HepG2 (cell line): ENCODE results near the gene TSPAN9. TPM values are rescaled to one million over a fixed set of nuclear protein-coding genes. Genes with fewer than 3 reads are reported as not detected.

Experiments
- ATAC-seq: fragments of 200-7000 bp; cut with Tn5 transposase; 3 replicates; pipeline ENCODE4 v1.9.1; 2020; ENCODE audit warnings: mild to moderate bottlenecking, moderate library complexity
- BruUV-seq: library from RNA; stranded (reverse); fragments of 400-500 nt; replicated peaks from 2 replicates; lab custom pipeline; 2021; lab: Mats Ljungman, UMichigan
- CTCF ChIA-PET: fragments of 300-600 bp; formaldehyde crosslinking; extraction: SDS; loops from one replicate; lab custom pipeline; 2021; ENCODE audit warnings: low total read pairs, inconsistent platforms, low intra/inter-chr PET ratio; lab: Yijun Ruan, JAX
- POLR2A ChIA-PET: fragments of 350-600 bp; sonication (Branson Sonifier 250); formaldehyde crosslinking; loops from one replicate; lab custom pipeline; 2020; ENCODE audit warnings: antibody characterized with exemption, inconsistent platforms; lab: Yijun Ruan, JAX
- DNase-seq: peaks from one replicate; pipeline ENCODE4 v3.0.0-alpha.2; 2015; ENCODE audit warnings: low spot score
- FAIRE-seq: peaks from 3 replicates; lab custom pipeline; 2011; peaks lifted over from hg19 to GRCh38; lab: Jason Lieb, UNC
- H2AFZ ChIP-seq: one replicate; pipeline ENCODE4 v1.6.1; 2011; ENCODE audit warnings: low read length, inconsistent platforms
- H3K27ac ChIP-seq: fragments of 300-600 bp; 3 replicates; pipeline ENCODE4 v1.8.0; 2011; ENCODE audit warnings: mixed run types, mild to moderate bottlenecking, mixed read lengths, low read length, inconsistent platforms; ENCODE audit not compliant: insufficient read depth; ENCODE audit errors: extremely low read length
- H3K27me3 ChIP-seq, 2 experiments: fragments of 200-600 bp in 1 of 2; 2 replicates in 1 of 2; 3 replicates in 1 of 2; pipeline versions ENCODE4 v1.6.0 to v1.8.0; 2011; ENCODE audit warnings: low read length in 2 of 2, mild to moderate bottlenecking in 2 of 2, moderate library complexity in 2 of 2, inconsistent platforms in 1 of 2; ENCODE audit not compliant: insufficient read depth in 2 of 2, control insufficient read depth in 1 of 2
- H3K36me3 ChIP-seq, 2 experiments: fragments of 200-600 bp in 1 of 2; replicated peaks in 1 of 2; 2 replicates in 1 of 2; 3 replicates in 1 of 2; pipeline versions ENCODE4 v1.5.1 to v1.8.0; 2011; ENCODE audit warnings: low read length in 2 of 2, inconsistent platforms in 1 of 2; ENCODE audit not compliant: insufficient read depth in 2 of 2, control insufficient read depth in 1 of 2
- H3K4me1 ChIP-seq: 2 replicates; pipeline ENCODE4 v1.5.1; 2012; ENCODE audit warnings: low read length, inconsistent platforms; ENCODE audit not compliant: insufficient read depth
- H3K4me2 ChIP-seq: 2 replicates; pipeline ENCODE4 v1.6.0; 2011; ENCODE audit warnings: low read depth, low read length, inconsistent platforms
- H3K4me3 ChIP-seq, 3 experiments: fragments of 200-600 bp in 1 of 3; sonication (generic), shearing (Covaris generic) in 1 of 3; replicated peaks in 1 of 3; 2 replicates each; pipeline ENCODE4 v1.5.1; 2011 to 2016; ENCODE audit warnings: low read length in 3 of 3, inconsistent platforms in 2 of 3, low read depth in 2 of 3, mild to moderate bottlenecking in 2 of 3, control low read depth in 1 of 3, mixed read lengths in 1 of 3; ENCODE audit not compliant: insufficient read depth in 1 of 3
- H3K79me2 ChIP-seq: one replicate; pipeline ENCODE4 v1.6.1; 2011; ENCODE audit warnings: low read length, inconsistent platforms; ENCODE audit not compliant: insufficient read depth
- H3K9ac ChIP-seq: 2 replicates; pipeline ENCODE4 v1.6.0; 2011; ENCODE audit warnings: mild to moderate bottlenecking, low read depth, low read length, inconsistent platforms; ENCODE audit not compliant: insufficient read depth
- H3K9me3 ChIP-seq: 2 replicates; pipeline ENCODE4 v1.5.1; 2012; ENCODE audit warnings: mild to moderate bottlenecking, low read length
- H4K20me1 ChIP-seq: 2 replicates; pipeline ENCODE4 v1.6.0; 2011; ENCODE audit warnings: inconsistent platforms, mild to moderate bottlenecking, low read length, moderate library complexity; ENCODE audit not compliant: insufficient read depth
- DNMT1 ChIP-seq: sonication (generic); formaldehyde crosslinking; IDR thresholded peaks from 2 replicates; pipeline ENCODE4 v1.5.1; 2020; ENCODE audit warnings: mild to moderate bottlenecking, missing genetic modification reagents
- DR1 ChIP-seq: sonication (generic); formaldehyde crosslinking; IDR thresholded peaks from 2 replicates; pipeline ENCODE4 v1.8.0; 2021; ENCODE audit warnings: mild to moderate bottlenecking, missing genetic modification reagents, inconsistent platforms
- REST ChIP-seq, 2 experiments: IDR thresholded peaks; 2 replicates each; pipeline ENCODE4 v1.6.1; 2011 to 2012; ENCODE audit warnings: low read length in 2 of 2, borderline replicate concordance in 1 of 2, low read depth in 1 of 2, mild to moderate bottlenecking in 1 of 2, moderate library complexity in 1 of 2
- SATB2 ChIP-seq: sonication (generic); formaldehyde crosslinking; IDR thresholded peaks from 2 replicates; pipeline ENCODE4 v1.5.0; 2020; ENCODE audit warnings: missing genetic modification reagents
- ZIK1 ChIP-seq: sonication (generic); formaldehyde crosslinking; IDR thresholded peaks from 2 replicates; pipeline ENCODE4 v1.5.0; 2020; ENCODE audit warnings: mild to moderate bottlenecking, low read depth, missing genetic modification reagents, borderline replicate concordance
- ZNF263 ChIP-seq: sonication (generic); formaldehyde crosslinking; IDR thresholded peaks from 2 replicates; pipeline ENCODE4 v1.4.0; 2020; ENCODE audit warnings: missing genetic modification reagents
- ZNF274 ChIP-seq: sonication (generic); formaldehyde crosslinking; IDR thresholded peaks from 2 replicates; pipeline ENCODE4 v1.5.1; 2020; ENCODE audit warnings: mild to moderate bottlenecking, missing genetic modification reagents
- ZNF318 ChIP-seq: sonication (generic); formaldehyde crosslinking; IDR thresholded peaks from 2 replicates; pipeline ENCODE4 v1.4.0; 2020; ENCODE audit warnings: mild to moderate bottlenecking, missing genetic modification reagents
- ZNF335 ChIP-seq: sonication (generic); formaldehyde crosslinking; IDR thresholded peaks from 2 replicates; pipeline ENCODE4 v1.4.0; 2020; ENCODE audit warnings: missing genetic modification reagents
- ZNF724P ChIP-seq: sonication (generic); formaldehyde crosslinking; IDR thresholded peaks from 2 replicates; pipeline ENCODE4 v1.8.0; 2022; ENCODE audit warnings: missing genetic modification reagents, borderline replicate concordance
- WGBS: methylation state at CpG from one replicate; pipeline ENCODE4 v1.1.6; 2017; ENCODE audit warnings: low lambda C conversion rate; 5-methylcytosine and 5-hydroxymethylcytosine counted together
- in situ Hi-C: cut with HindIII; loops from 2 replicates; pipeline ENCODE4 v1.10.0; 2017; ENCODE audit warnings: low pct_unique_long_range_greater_than_20kb; ENCODE audit not compliant: extremely low pct_ligation_motif_present
- intact Hi-C: fragments of 100-400 bp; cut with micrococcal nuclease; formaldehyde crosslinking; loops from one replicate; pipeline ENCODE4 v1.10.0; 2022; ENCODE audit not compliant: unreplicated experiment
- polyA plus RNA-seq, 8 experiments: library from polyadenylated mRNA; depleted of rRNA in 3 of 8; stranded (reverse) in 7 of 8; unstranded in 1 of 8; fragments of >200 nt; fragmentation: Illumina TruSeq in 4 of 8; extraction: Trizol in 4 of 8; gene quantifications; 2 replicates each; pipeline versions ENCODE4 v1.2.1 to v1.2.3, GENCODE V29; 2011 to 2016; ENCODE audit warnings: low read depth in 4 of 8, missing spikeins in 1 of 8, mixed read lengths in 1 of 8; ENCODE audit not compliant: insufficient read depth in 1 of 8
- total RNA-seq, 5 experiments: library from RNA; depleted of rRNA; stranded (reverse); fragments of >200 nt; fragmentation: Illumina TruSeq; extraction: Trizol; gene quantifications; 2 replicates each; pipeline ENCODE4 v1.2.3, GENCODE V29; 2016; ENCODE audit warnings: low read depth in 1 of 5
- TF ChIP-seq, protein P1 (sequence below): sonication (generic); formaldehyde crosslinking; IDR thresholded peaks from 2 replicates; pipeline ENCODE4 v1.4.0; 2020; ENCODE audit warnings: missing genetic modification reagents

The TSPAN9 gene
- total and polyA plus RNA-seq, 2 of the 13 experiments (the other 11 are each of a cell fraction or from before 2014, with no cell fraction given) = 18.1 to 42.3 TPM

DNA sequence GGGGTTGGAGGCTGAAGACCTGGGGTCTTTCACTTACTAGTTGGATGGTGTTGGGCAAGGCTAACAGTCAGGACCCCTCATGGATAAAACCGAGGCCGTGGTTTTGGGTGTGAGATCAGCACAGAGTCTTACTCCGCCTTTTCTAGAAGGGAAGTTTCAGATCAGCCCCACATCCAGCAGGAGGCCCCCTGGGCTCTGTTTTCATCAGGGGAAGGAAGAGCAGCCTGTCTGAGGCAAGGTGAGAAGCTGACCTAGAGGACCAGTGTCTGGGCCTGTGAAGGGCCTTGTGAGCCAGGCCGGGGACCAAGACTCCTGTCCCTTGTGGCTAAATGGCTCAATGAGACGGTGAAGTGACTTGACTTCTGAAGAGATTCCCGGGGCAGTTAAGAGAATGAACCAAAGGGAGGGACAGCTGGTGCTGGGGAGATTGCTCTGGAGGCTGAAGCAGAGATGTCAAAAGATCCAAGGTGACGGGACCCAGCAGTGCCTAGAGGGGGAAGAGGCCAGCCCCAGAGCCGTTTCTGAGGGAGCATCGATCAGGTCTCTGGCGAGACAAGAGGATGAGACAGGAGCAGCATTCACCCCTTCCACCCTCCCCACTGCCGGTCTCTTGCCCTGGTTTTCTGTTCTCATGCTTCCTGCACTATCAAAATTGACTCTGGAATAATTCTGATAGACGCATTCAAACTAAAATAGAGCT lies 40.1 kb upstream of the TSPAN9 start:
- intact Hi-C loops = no loop called here
- Histone ChIP-seq H3K36me3 (peaks cover 40 to 59% of the 10 kb centered on the region in 2 experiments), H3K27me3 (no peaks in the 10 kb centered on the region), H2AFZ (no peak overlapping the region), H3K4me1 (no peaks in the 10 kb centered on the region), H3K27ac (no peak overlapping the region), H3K79me2 (no peaks in the 10 kb centered on the region), H3K9ac (no peak overlapping the region), H3K4me3 (no peak overlapping the region), H4K20me1 (peaks cover 8% of the 10 kb centered on the region; the same call in 1 of the 2 replicates), H3K4me2 (no peak overlapping the region), H3K9me3 (no peaks in the 10 kb centered on the region)
- DNase-seq (no peak), ATAC-seq (no peak), FAIRE-seq (no peak)
- no TSS peak for BruUV-seq
- CTCF ChIA-PET = no interaction called here
- WGBS = 94% methylated on average over 12 of the region's 12 CpGs
- POLR2A ChIA-PET = no interaction called here
- in situ Hi-C loops = loop anchor here (10.0 kb wide), 1 partner anchor 152 kb away; no protein-coding TSS in a partner anchor
- no peak for TF ChIP-seq ZNF724P (CRISPR knock-in tag)
- no peak for TF ChIP-seq REST (IDR thresholded peaks at IDR 0.05; ENCODE audit: borderline replicate concordance in 1 of 2, low read depth in 1 of 2, low read length in 2 of 2)
- no peak for TF ChIP-seq ZIK1
- TF ChIP-seq, protein P1, sequence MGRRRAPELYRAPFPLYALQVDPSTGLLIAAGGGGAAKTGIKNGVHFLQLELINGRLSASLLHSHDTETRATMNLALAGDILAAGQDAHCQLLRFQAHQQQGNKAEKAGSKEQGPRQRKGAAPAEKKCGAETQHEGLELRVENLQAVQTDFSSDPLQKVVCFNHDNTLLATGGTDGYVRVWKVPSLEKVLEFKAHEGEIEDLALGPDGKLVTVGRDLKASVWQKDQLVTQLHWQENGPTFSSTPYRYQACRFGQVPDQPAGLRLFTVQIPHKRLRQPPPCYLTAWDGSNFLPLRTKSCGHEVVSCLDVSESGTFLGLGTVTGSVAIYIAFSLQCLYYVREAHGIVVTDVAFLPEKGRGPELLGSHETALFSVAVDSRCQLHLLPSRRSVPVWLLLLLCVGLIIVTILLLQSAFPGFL (CRISPR knock-in tag) = no peak
- TF ChIP-seq ZNF263 (CRISPR knock-in tag) = no peak
- TF ChIP-seq ZNF335 (CRISPR knock-in tag) = no peak
- no peak for TF ChIP-seq SATB2 (CRISPR knock-in tag)
- TF ChIP-seq DNMT1 (CRISPR knock-in tag) = no peak
- TF ChIP-seq ZNF318 = no peak
- no peak for TF ChIP-seq ZNF274 (CRISPR knock-in tag)
- TF ChIP-seq DR1 = no peak
